ENCODE measurements around the gene AUTS2. TPM values are rescaled to one million over a fixed set of nuclear protein-coding genes. Genes with fewer than 3 reads are reported as not detected.

AUTS2 gene
- total and polyA plus RNA-seq, 2 donors (not counting 1 experiment from before 2014, with no cell fraction given), result 0.60 to 9.1 TPM

DNA sequence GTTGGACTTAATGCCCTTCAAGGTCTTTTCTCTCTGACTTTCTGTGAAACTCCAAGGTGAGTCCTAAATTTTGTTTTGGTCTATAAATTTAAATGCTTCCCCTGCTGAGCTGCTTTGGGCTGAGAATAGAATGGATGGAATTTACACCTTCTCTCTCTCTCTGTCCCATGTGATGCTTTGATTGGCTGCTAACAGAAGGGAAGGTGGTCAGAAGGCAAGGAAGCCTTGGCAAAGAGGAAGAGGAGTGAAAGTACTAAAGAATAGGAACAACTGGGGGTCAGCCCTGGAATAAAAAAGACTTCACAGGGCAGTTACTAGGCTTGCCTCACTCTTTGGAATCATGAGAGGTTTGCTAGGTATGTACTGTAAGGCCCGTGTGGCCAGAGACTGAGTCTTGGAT, 260.2 kb downstream of the AUTS2 start:
- no peak for DNase-seq (ENCODE audit: low read depth in 2 of 2)
- H3K4me2 ChIP-seq (ENCODE audit: extremely low read depth, insufficient read depth, low read length), result no peak overlapping the region
- no peaks in the 10 kb centered on the region for H3K9me3 ChIP-seq (ENCODE audit: control insufficient read depth, insufficient read depth, low read depth, low read length)
- no peaks in the 10 kb centered on the region for H4K20me1 ChIP-seq (ENCODE audit: control insufficient read depth, extremely low read depth, insufficient read depth, low read length)
- no peaks in the 10 kb centered on the region for H3K4me1 ChIP-seq (ENCODE audit: control insufficient read depth, extremely low read depth, insufficient read depth, low read length)
- H3K4me3 ChIP-seq (replicated peaks in 1 of 4; ENCODE audit: control extremely low read depth in 1 of 4, insufficient read depth in 1 of 4, low read depth in 3 of 4, low read length in 4 of 4), result no peak overlapping the region
- H3K79me2 ChIP-seq (ENCODE audit: control insufficient read depth, insufficient read depth, low read length), result no peaks in the 10 kb centered on the region
- H2AFZ ChIP-seq (ENCODE audit: low read length), result no peak overlapping the region
- no peak overlapping the region for H3K27ac ChIP-seq (ENCODE audit: insufficient read depth, low read length)
- H3K36me3 ChIP-seq (ENCODE audit: control insufficient read depth, insufficient read depth, low read length), result no peaks in the 10 kb centered on the region
- no peak overlapping the region for H3K9ac ChIP-seq (ENCODE audit: insufficient read depth, low read length)
- no peaks in the 10 kb centered on the region for H3K27me3 ChIP-seq (ENCODE audit: control insufficient read depth, insufficient read depth, low read length)
- TF ChIP-seq EZH2 (IDR thresholded peaks at IDR 0.05; ENCODE audit: low read length, missing control alignments) (no peak), CTCF (conservative IDR thresholded peaks at IDR 0.05 in 1 of 2, IDR thresholded peaks at IDR 0.05 in 1 of 2; ENCODE audit: low read depth in 1 of 2, low read length in 2 of 2) (no peak)

DNA sequence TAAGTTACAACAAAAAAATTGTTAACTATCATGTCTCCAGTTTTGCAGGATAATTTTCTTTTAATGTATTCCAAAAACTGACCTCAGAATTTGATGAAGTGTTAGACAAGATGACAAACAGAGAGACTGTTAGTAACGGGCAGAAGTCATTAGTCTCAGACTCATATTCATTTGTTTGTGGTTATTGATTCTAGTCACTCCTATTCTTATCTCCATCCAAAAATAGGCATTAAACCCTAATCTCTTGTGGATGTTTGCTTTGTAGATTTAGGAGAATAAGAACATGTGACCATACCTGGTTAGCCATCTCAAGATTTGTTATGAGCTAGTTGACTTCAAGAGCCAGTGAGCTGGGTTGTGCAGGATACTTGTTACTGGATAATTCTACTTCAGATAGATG, 261.1 kb downstream of the AUTS2 start:
- Histone ChIP-seq H2AFZ (ENCODE audit: low read length) (no peak overlapping the region), H3K27me3 (ENCODE audit: control insufficient read depth, insufficient read depth, low read length) (no peaks in the 10 kb centered on the region), H3K79me2 (ENCODE audit: control insufficient read depth, insufficient read depth, low read length) (no peaks in the 10 kb centered on the region), H3K9ac (ENCODE audit: insufficient read depth, low read length) (no peak overlapping the region), H4K20me1 (ENCODE audit: control insufficient read depth, extremely low read depth, insufficient read depth, low read length) (no peaks in the 10 kb centered on the region), H3K4me1 (ENCODE audit: control insufficient read depth, extremely low read depth, insufficient read depth, low read length) (no peaks in the 10 kb centered on the region), H3K4me2 (ENCODE audit: extremely low read depth, insufficient read depth, low read length) (no peak overlapping the region), H3K9me3 (ENCODE audit: control insufficient read depth, insufficient read depth, low read depth, low read length) (no peaks in the 10 kb centered on the region), H3K36me3 (ENCODE audit: control insufficient read depth, insufficient read depth, low read length) (no peaks in the 10 kb centered on the region), H3K27ac (ENCODE audit: insufficient read depth, low read length) (no peak overlapping the region), H3K4me3 (replicated peaks in 1 of 4; ENCODE audit: control extremely low read depth in 1 of 4, insufficient read depth in 1 of 4, low read depth in 3 of 4, low read length in 4 of 4) (no peak overlapping the region)
- no peak for DNase-seq (ENCODE audit: low read depth in 2 of 2)
- TF ChIP-seq EZH2 (IDR thresholded peaks at IDR 0.05; ENCODE audit: low read length, missing control alignments) (no peak), CTCF (conservative IDR thresholded peaks at IDR 0.05 in 1 of 2, IDR thresholded peaks at IDR 0.05 in 1 of 2; ENCODE audit: low read depth in 1 of 2, low read length in 2 of 2) (no peak)

DNA sequence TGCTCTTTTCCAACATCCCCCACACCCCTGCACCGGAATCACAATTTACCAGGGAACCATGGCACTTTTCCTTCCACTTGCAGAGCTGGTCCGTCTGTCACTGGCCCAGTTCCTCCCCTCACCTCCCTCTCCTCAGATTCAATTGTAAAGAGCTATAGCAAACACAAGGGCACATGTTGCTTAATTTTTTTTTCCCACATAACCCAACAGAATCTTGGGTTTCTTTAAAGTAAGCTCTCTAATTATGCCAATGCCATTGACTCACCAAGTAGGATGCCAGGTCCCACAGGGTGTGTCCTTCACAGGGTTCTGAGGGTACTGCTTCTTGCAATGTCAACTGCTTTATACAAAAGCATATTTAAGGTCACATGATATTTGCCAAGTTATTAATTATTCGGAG, 262.2 kb downstream of the AUTS2 start:
- H3K9me3 ChIP-seq (ENCODE audit: control insufficient read depth, insufficient read depth, low read depth, low read length), result no peaks in the 10 kb centered on the region
- TF ChIP-seq CTCF (conservative IDR thresholded peaks at IDR 0.05 in 1 of 2, IDR thresholded peaks at IDR 0.05 in 1 of 2; ENCODE audit: low read depth in 1 of 2, low read length in 2 of 2), result no peak
- TF ChIP-seq EZH2 (IDR thresholded peaks at IDR 0.05; ENCODE audit: low read length, missing control alignments), result no peak
- H3K27ac ChIP-seq (ENCODE audit: insufficient read depth, low read length), result no peak overlapping the region
- H3K27me3 ChIP-seq (ENCODE audit: control insufficient read depth, insufficient read depth, low read length), result no peaks in the 10 kb centered on the region
- no peaks in the 10 kb centered on the region for H3K79me2 ChIP-seq (ENCODE audit: control insufficient read depth, insufficient read depth, low read length)
- H3K36me3 ChIP-seq (ENCODE audit: control insufficient read depth, insufficient read depth, low read length), result no peaks in the 10 kb centered on the region
- H2AFZ ChIP-seq (ENCODE audit: low read length), result no peak overlapping the region
- H3K4me2 ChIP-seq (ENCODE audit: extremely low read depth, insufficient read depth, low read length), result no peak overlapping the region
- H4K20me1 ChIP-seq (ENCODE audit: control insufficient read depth, extremely low read depth, insufficient read depth, low read length), result no peaks in the 10 kb centered on the region
- H3K4me1 ChIP-seq (ENCODE audit: control insufficient read depth, extremely low read depth, insufficient read depth, low read length), result no peaks in the 10 kb centered on the region
- DNase-seq (ENCODE audit: low read depth in 2 of 2), result no peak
- no peak overlapping the region for H3K9ac ChIP-seq (ENCODE audit: insufficient read depth, low read length)
- H3K4me3 ChIP-seq (replicated peaks in 1 of 4; ENCODE audit: control extremely low read depth in 1 of 4, insufficient read depth in 1 of 4, low read depth in 3 of 4, low read length in 4 of 4), result no peak overlapping the region
